Measurements from ENCODE around the gene MATN4.

Gene MATN4

GRCh38 chr20:45251884-45252560 is 56.1 kb downstream of the MATN4 start:
- Histone ChIP-seq H3K9me3 (ENCODE audit: control extremely low read depth in 1 of 5, control insufficient read depth in 4 of 5, insufficient read depth in 2 of 5, low read depth in 1 of 5, low read length in 4 of 5) (no peaks in the 10 kb centered on the region), H3K36me3 (ENCODE audit: control insufficient read depth in 4 of 4, insufficient read depth in 4 of 4, low read length in 3 of 4) (no peaks in the 10 kb centered on the region), H3K27me3 (replicated peaks in 2 of 5; ENCODE audit: control insufficient read depth in 4 of 5, insufficient read depth in 5 of 5, low read length in 4 of 5) (peaks cover 3 to 16% (median 6%) of the 10 kb centered on the region in 5 experiments), H3K4me3 (ENCODE audit: control insufficient read depth in 1 of 7, extremely low read depth in 1 of 7, insufficient read depth in 4 of 7, low read depth in 2 of 7, low read length in 6 of 7) (no peak overlapping the region), H3K27ac (ENCODE audit: insufficient read depth in 1 of 2, low read depth in 1 of 2, low read length in 2 of 2, poor library complexity in 1 of 2, severe bottlenecking in 2 of 2) (no peak overlapping the region), H3K4me1 (ENCODE audit: control extremely low read depth in 1 of 4, control insufficient read depth in 4 of 4, insufficient read depth in 4 of 4, low read length in 3 of 4) (peaks cover 0 to 4% (median 0%) of the 10 kb centered on the region in 4 experiments)
- WGBS (ENCODE audit: insufficient coverage): 28% methylated on average over 4 of the region's 5 CpGs
- peak in 1 of 3 donors; percentile 13 for DNase-seq
- ChIA-PET POLR2A (no interaction called here), CTCF (no interaction called here)

GRCh38 chr20:45248609-45249008 is 59.5 kb downstream of the MATN4 start:
- no peak for DNase-seq
- no peak overlapping the region for H3K27ac ChIP-seq (ENCODE audit: insufficient read depth in 1 of 2, low read depth in 1 of 2, low read length in 2 of 2, poor library complexity in 1 of 2, severe bottlenecking in 2 of 2)
- CTCF ChIA-PET: interaction anchor here (0.7 kb wide), 1 partner anchor 48 kb away, joined by 3 read pairs; no protein-coding TSS in a partner anchor
- H3K4me1 ChIP-seq (ENCODE audit: control extremely low read depth in 1 of 4, control insufficient read depth in 4 of 4, insufficient read depth in 4 of 4, low read length in 3 of 4): peaks cover 0 to 8% (median 0%) of the 10 kb centered on the region in 4 experiments
- H3K4me3 ChIP-seq (ENCODE audit: control insufficient read depth in 1 of 7, extremely low read depth in 1 of 7, insufficient read depth in 4 of 7, low read depth in 2 of 7, low read length in 6 of 7): no peak overlapping the region
- no peaks in the 10 kb centered on the region for H3K9me3 ChIP-seq (ENCODE audit: control extremely low read depth in 1 of 5, control insufficient read depth in 4 of 5, insufficient read depth in 2 of 5, low read depth in 1 of 5, low read length in 4 of 5)
- POLR2A ChIA-PET: no interaction called here
- no peaks in the 10 kb centered on the region for H3K36me3 ChIP-seq (ENCODE audit: control insufficient read depth in 4 of 4, insufficient read depth in 4 of 4, low read length in 3 of 4)
- peaks cover 3 to 22% (median 13%) of the 10 kb centered on the region in 5 experiments for H3K27me3 ChIP-seq (replicated peaks in 2 of 5; ENCODE audit: control insufficient read depth in 4 of 5, insufficient read depth in 5 of 5, low read length in 4 of 5)

GRCh38 chr20:45247865-45248264 is 60.2 kb downstream of the MATN4 start:
- H3K27ac ChIP-seq (ENCODE audit: insufficient read depth in 1 of 2, low read depth in 1 of 2, low read length in 2 of 2, poor library complexity in 1 of 2, severe bottlenecking in 2 of 2): no peak overlapping the region
- CTCF ChIA-PET: interaction anchor here (0.7 kb wide), 1 partner anchor 48 kb away, joined by 3 read pairs; no protein-coding TSS in a partner anchor

GRCh38 chr20:45246109-45246508 is 62.0 kb downstream of the MATN4 start:
- Histone ChIP-seq H3K4me1 (ENCODE audit: control extremely low read depth in 1 of 4, control insufficient read depth in 4 of 4, insufficient read depth in 4 of 4, low read length in 3 of 4) (peaks cover 0 to 4% (median 0%) of the 10 kb centered on the region in 4 experiments), H3K27ac (ENCODE audit: insufficient read depth in 1 of 2, low read depth in 1 of 2, low read length in 2 of 2, poor library complexity in 1 of 2, severe bottlenecking in 2 of 2) (no peak overlapping the region), H3K27me3 (replicated peaks in 2 of 5; ENCODE audit: control insufficient read depth in 4 of 5, insufficient read depth in 5 of 5, low read length in 4 of 5) (peaks cover 5 to 28% (median 12%) of the 10 kb centered on the region in 5 experiments), H3K36me3 (ENCODE audit: control insufficient read depth in 4 of 4, insufficient read depth in 4 of 4, low read length in 3 of 4) (no peaks in the 10 kb centered on the region), H3K4me3 (ENCODE audit: control insufficient read depth in 1 of 7, extremely low read depth in 1 of 7, insufficient read depth in 4 of 7, low read depth in 2 of 7, low read length in 6 of 7) (peak overlapping the region in 1 of 7 experiments; percentile 23), H3K9me3 (ENCODE audit: control extremely low read depth in 1 of 5, control insufficient read depth in 4 of 5, insufficient read depth in 2 of 5, low read depth in 1 of 5, low read length in 4 of 5) (no peaks in the 10 kb centered on the region)
- ChIA-PET CTCF (no interaction called here), POLR2A (no interaction called here)
- no peak for DNase-seq
- 13% methylated on average over 4 of the region's 6 CpGs for WGBS (ENCODE audit: insufficient coverage)

More at GRCh38 chr20:45247865-45248264, 60.2 kb downstream of the MATN4 start:
- Histone ChIP-seq H3K9me3 (ENCODE audit: control extremely low read depth in 1 of 5, control insufficient read depth in 4 of 5, insufficient read depth in 2 of 5, low read depth in 1 of 5, low read length in 4 of 5) (no peaks in the 10 kb centered on the region), H3K27me3 (replicated peaks in 2 of 5; ENCODE audit: control insufficient read depth in 4 of 5, insufficient read depth in 5 of 5, low read length in 4 of 5) (peaks cover 5 to 22% (median 12%) of the 10 kb centered on the region in 5 experiments), H3K36me3 (ENCODE audit: control insufficient read depth in 4 of 4, insufficient read depth in 4 of 4, low read length in 3 of 4) (no peaks in the 10 kb centered on the region), H3K4me1 (ENCODE audit: control extremely low read depth in 1 of 4, control insufficient read depth in 4 of 4, insufficient read depth in 4 of 4, low read length in 3 of 4) (peaks cover 0 to 8% (median 0%) of the 10 kb centered on the region in 4 experiments), H3K4me3 (ENCODE audit: control insufficient read depth in 1 of 7, extremely low read depth in 1 of 7, insufficient read depth in 4 of 7, low read depth in 2 of 7, low read length in 6 of 7) (no peak overlapping the region)
- no CpG with 5 or more reads among the region's 1 CpG for WGBS (ENCODE audit: insufficient coverage)
- POLR2A ChIA-PET: no interaction called here
- no peak for DNase-seq
